CD4-positive, alpha-beta memory T cell (primary cell): Measurements from ENCODE around the gene EPC1. TPM values are rescaled to one million over a fixed set of nuclear protein-coding genes. Genes with fewer than 3 reads are reported as not detected.

Experiments
- CTCF ChIA-PET: fragments of 350-600 bp; sonication (Branson Sonifier 250); formaldehyde crosslinking; loops from one replicate; lab custom pipeline; 2021; ENCODE audit warnings: inconsistent platforms; ENCODE audit not compliant: partially characterized antibody; lab: Charles Lee
- POLR2A ChIA-PET: fragments of 350-600 bp; sonication (Branson Sonifier 250); formaldehyde crosslinking; loops from one replicate; lab custom pipeline; 2021; ENCODE audit not compliant: partially characterized antibody; lab: Charles Lee
- DNase-seq, 5 donors: peaks; one replicate each; pipeline versions ENCODE4 v3.0.0 to v3.0.0-alpha.2; 2020 to 2022; ENCODE audit warnings: mixed read lengths in 1 of 5
- H3K27ac ChIP-seq: one replicate; pipeline ENCODE4 v1.7.0; 2013; ENCODE audit warnings: low read depth, low read length
- H3K27me3 ChIP-seq: 2 replicates; pipeline ENCODE4 v1.7.0; 2013; ENCODE audit warnings: mild to moderate bottlenecking, low read length, moderate library complexity; ENCODE audit not compliant: insufficient read depth
- H3K36me3 ChIP-seq: 2 replicates; pipeline ENCODE4 v1.7.0; 2013; ENCODE audit warnings: mild to moderate bottlenecking, low read length, moderate library complexity; ENCODE audit not compliant: insufficient read depth
- H3K4me1 ChIP-seq: 2 replicates; pipeline ENCODE4 v1.7.0; 2013; ENCODE audit warnings: mild to moderate bottlenecking, low read length, moderate library complexity; ENCODE audit not compliant: insufficient read depth
- H3K4me3 ChIP-seq, 2 donors: one replicate each; pipeline ENCODE4 v1.7.0; 2013; ENCODE audit warnings: low read length in 2 of 2, mild to moderate bottlenecking in 1 of 2
- H3K9me3 ChIP-seq, 2 donors: one replicate each; pipeline ENCODE4 v1.7.0; 2013; ENCODE audit warnings: low read length in 2 of 2, control low read depth in 1 of 2; ENCODE audit not compliant: control insufficient read depth in 1 of 2
- H3K27ac Mint-ChIP-seq, 7 donors: one replicate each; pipeline ENCODE4 v1.8.0; 2020 to 2021; ENCODE audit warnings: mixed read lengths in 7 of 7, mild to moderate bottlenecking in 6 of 7, inconsistent platforms in 3 of 7, moderate library complexity in 3 of 7
- H3K27me3 Mint-ChIP-seq, 2 donors: one replicate each; pipeline ENCODE4 v1.8.0; 2020 to 2021; ENCODE audit warnings: mixed read lengths in 2 of 2
- H3K36me3 Mint-ChIP-seq, 2 donors: one replicate each; pipeline ENCODE4 v1.8.0; 2020 to 2021; ENCODE audit warnings: mixed read lengths in 2 of 2, inconsistent platforms in 1 of 2, mild to moderate bottlenecking in 1 of 2
- H3K4me1 Mint-ChIP-seq, 4 donors: one replicate each; pipeline ENCODE4 v1.8.0; 2020 to 2021; ENCODE audit warnings: mixed read lengths in 4 of 4, mild to moderate bottlenecking in 1 of 4
- H3K4me3 Mint-ChIP-seq, 8 donors: one replicate each; pipeline ENCODE4 v1.8.0; 2020 to 2021; ENCODE audit warnings: mixed read lengths in 8 of 8, mild to moderate bottlenecking in 7 of 8, moderate library complexity in 6 of 8, inconsistent platforms in 3 of 8
- H3K9me3 Mint-ChIP-seq, 8 donors: one replicate each; pipeline ENCODE4 v1.8.0; 2020 to 2021; ENCODE audit warnings: mixed read lengths in 8 of 8, mild to moderate bottlenecking in 5 of 8, inconsistent platforms in 3 of 8, moderate library complexity in 1 of 8
- intact Hi-C: fragments of 100-400 bp; cut with micrococcal nuclease; formaldehyde crosslinking; loops from one replicate; pipeline ENCODE4 v1.15.1; 2023
- polyA plus RNA-seq, 2 donors: library from polyadenylated mRNA; unstranded; fragments of 300-500 nt; fragmentation: Illumina TruSeq; gene quantifications; one replicate each; pipeline ENCODE4 v1.2.3, GENCODE V29; 2021
- total RNA-seq, 2 experiments: library from RNA; stranded (reverse); gene quantifications; one replicate each; pipeline ENCODE4 v1.2.3, GENCODE V29; 2021

Gene EPC1
- total and polyA plus RNA-seq, 4 experiments from 2014 or later = 46.0 to 112 (median 81.2) TPM

GRCh38 chr10:32266566-32266965 is 80.4 kb downstream of the EPC1 start:
- H3K27me3 Mint-ChIP-seq = no peaks in the 10 kb centered on the region
- intact Hi-C loops = no loop called here
- POLR2A ChIA-PET = interaction anchor here (1.0 to 1.6 kb wide), 2 partner anchors 13 to 80 kb away, joined by 3 to 7 read pairs; no protein-coding TSS in a partner anchor
- H3K27ac Mint-ChIP-seq = peak overlapping the region in 4 of 7 donors; percentile 11 to 57 (median 34)
- no peaks in the 10 kb centered on the region for H3K4me1 ChIP-seq
- H3K27me3 ChIP-seq = no peaks in the 10 kb centered on the region
- peaks cover 40% of the 10 kb centered on the region for H3K36me3 ChIP-seq
- no peak overlapping the region for H3K27ac ChIP-seq
- H3K4me3 Mint-ChIP-seq = no peak overlapping the region
- H3K36me3 Mint-ChIP-seq = peaks cover 39 to 41% of the 10 kb centered on the region in 2 donors
- no peaks in the 10 kb centered on the region for H3K9me3 Mint-ChIP-seq
- CTCF ChIA-PET = interaction anchor here (1.1 kb wide), 1 partner anchor 11 kb away, joined by 3 read pairs; no protein-coding TSS in a partner anchor
- no peak for DNase-seq
- no peaks in the 10 kb centered on the region for H3K9me3 ChIP-seq
- no peak overlapping the region for H3K4me3 ChIP-seq
- H3K4me1 Mint-ChIP-seq = peaks cover 2 to 14% (median 7%) of the 10 kb centered on the region in 4 donors

DNA sequence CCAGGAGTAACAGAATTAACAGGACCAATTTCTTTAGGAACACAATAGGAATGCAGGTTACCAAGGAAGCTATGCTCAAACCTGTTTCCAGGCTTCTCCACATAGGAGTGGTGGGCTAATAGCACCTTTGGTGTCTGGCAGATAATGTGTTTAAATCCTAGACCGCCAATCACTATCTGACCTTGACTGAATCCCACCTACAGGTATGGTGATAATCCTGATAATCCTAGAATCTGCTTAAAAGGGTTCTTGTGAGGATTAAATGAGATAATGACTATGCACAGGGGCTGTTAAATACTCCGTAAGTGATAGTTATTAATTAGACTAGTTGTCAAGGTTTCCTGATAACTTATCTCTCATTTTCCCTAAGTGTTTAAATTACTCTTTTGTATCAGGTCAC is 81.2 kb downstream of the EPC1 start:
- no peaks in the 10 kb centered on the region for H3K4me1 ChIP-seq
- H3K4me3 Mint-ChIP-seq = no peak overlapping the region
- H3K36me3 ChIP-seq = peaks cover 32% of the 10 kb centered on the region
- H3K4me3 ChIP-seq = no peak overlapping the region
- H3K27ac Mint-ChIP-seq = peak overlapping the region in 1 of 7 donors; percentile 36
- H3K9me3 ChIP-seq = no peaks in the 10 kb centered on the region
- peaks cover 33% of the 10 kb centered on the region in 2 donors for H3K36me3 Mint-ChIP-seq
- intact Hi-C loops = no loop called here
- ChIA-PET POLR2A (interaction anchor here (1.5 to 1.6 kb wide), 2 partner anchors 70 to 80 kb away, joined by 4 to 7 read pairs; no protein-coding TSS in a partner anchor), CTCF (no interaction called here)
- peaks cover 2 to 14% (median 7%) of the 10 kb centered on the region in 4 donors for H3K4me1 Mint-ChIP-seq
- H3K9me3 Mint-ChIP-seq = no peaks in the 10 kb centered on the region
- no peak for DNase-seq
- no peaks in the 10 kb centered on the region for H3K27me3 ChIP-seq
- no peaks in the 10 kb centered on the region for H3K27me3 Mint-ChIP-seq
- H3K27ac ChIP-seq = no peak overlapping the region

- H3K27me3 ChIP-seq = no peaks in the 10 kb centered on the region
- Mint-ChIP-seq H3K36me3 (peaks cover 11 to 15% of the 10 kb centered on the region in 2 donors), H3K27ac (no peak overlapping the region), H3K4me3 (no peak overlapping the region), H3K27me3 (no peaks in the 10 kb centered on the region), H3K4me1 (peaks cover 0 to 7% (median 4%) of the 10 kb centered on the region in 4 donors), H3K9me3 (no peaks in the 10 kb centered on the region)
- H3K36me3 ChIP-seq = peaks cover 9% of the 10 kb centered on the region
- no peaks in the 10 kb centered on the region for H3K4me1 ChIP-seq
- no peak overlapping the region for H3K4me3 ChIP-seq
- H3K27ac ChIP-seq = no peak overlapping the region
- POLR2A ChIA-PET = interaction anchor here (1.4 to 1.9 kb wide), 2 partner anchors 22 to 83 kb away, joined by 4 to 6 read pairs; no protein-coding TSS in a partner anchor
- CTCF ChIA-PET = interaction anchor here (1.1 to 1.6 kb wide), 2 partner anchors 11 to 82 kb away, joined by 3 to 4 read pairs; no protein-coding TSS in a partner anchor
- no peak for DNase-seq
- H3K9me3 ChIP-seq = no peaks in the 10 kb centered on the region
- intact Hi-C loops = no loop called here
These were observed 83.7 kb downstream of the EPC1 start for GRCh38 chr10:32263300-32263699.

DNA sequence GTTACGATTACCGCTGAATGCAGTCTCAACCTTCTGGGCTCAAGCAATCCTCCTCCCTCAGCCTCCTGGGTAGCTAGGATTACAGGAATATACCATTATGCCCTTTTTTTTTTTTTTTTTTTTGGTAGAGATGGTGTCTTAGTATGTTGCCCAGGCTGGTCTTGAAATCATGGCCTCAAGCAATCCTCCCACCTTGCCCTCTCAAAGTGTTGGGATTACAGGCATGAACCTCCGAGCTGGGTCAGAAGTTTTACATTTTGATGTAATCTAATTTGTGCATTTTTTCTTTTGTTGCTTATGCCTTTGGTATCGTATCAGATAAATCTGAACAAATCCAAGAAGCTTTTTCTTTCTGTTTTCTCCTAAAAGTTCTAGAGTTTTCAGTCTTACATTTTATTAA is 87.4 kb downstream of the EPC1 start:
- ChIA-PET CTCF (interaction anchor here (0.7 to 9.6 kb wide), 6 partner anchors 8 to 459 kb away, joined by 3 to 109 read pairs (median 3); no protein-coding TSS in a partner anchor), POLR2A (interaction anchor here (1.1 to 2.1 kb wide), 2 partner anchors 86 to 108 kb away, joined by 3 to 11 read pairs; no protein-coding TSS in a partner anchor)
- intact Hi-C loops = loop anchor here (5.0 to 10.0 kb wide), 4 partner anchors 67 to 895 kb away; partner anchors contain the start of gene CCDC7
- Histone ChIP-seq H3K27me3 (no peaks in the 10 kb centered on the region), H3K36me3 (no peaks in the 10 kb centered on the region), H3K4me3 (no peak overlapping the region), H3K4me1 (peaks cover 7% of the 10 kb centered on the region), H3K9me3 (no peaks in the 10 kb centered on the region), H3K27ac (no peak overlapping the region)
- no peak for DNase-seq
- Mint-ChIP-seq H3K4me1 (peaks cover 6 to 13% (median 7%) of the 10 kb centered on the region in 4 donors), H3K9me3 (no peaks in the 10 kb centered on the region), H3K4me3 (no peak overlapping the region), H3K27ac (no peak overlapping the region), H3K36me3 (no peaks in the 10 kb centered on the region), H3K27me3 (no peaks in the 10 kb centered on the region)

DNA sequence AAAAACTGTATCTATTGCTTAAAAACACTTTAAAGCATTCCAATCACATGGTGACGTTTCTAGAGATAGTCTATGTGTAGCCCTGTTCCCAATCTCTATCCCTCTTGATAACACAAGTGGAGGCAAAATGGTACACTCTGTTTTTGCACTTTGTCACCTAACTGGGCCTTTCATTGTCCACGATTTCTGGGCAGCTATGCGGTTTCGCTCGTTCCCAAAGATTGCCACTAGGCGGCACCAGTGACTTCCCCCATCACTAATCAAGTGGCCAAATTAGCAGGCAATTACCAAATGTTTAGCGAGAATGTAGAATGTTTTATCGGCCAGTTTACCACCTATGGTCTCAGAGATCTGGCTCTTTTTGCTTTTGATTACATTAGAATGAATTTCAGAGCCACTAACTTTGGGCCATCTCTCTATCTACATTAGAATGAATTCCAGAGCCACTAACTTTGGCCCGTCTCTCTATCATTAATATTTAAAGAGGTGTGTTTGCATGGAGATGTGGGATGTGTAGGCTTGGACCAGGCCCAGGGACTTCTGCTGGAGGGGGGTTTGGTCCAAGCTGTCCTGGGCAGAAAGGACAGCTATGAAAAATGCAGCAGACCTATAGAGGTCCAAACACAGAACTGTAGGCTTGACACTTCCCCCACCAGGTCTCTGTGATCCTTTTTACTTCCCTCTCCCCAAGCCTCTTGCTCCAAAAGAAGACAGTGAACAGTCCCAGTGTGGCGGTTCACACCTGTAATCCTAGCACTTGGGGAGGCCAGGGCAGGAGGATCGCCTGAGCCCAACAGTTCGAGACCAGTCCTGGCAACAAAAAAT is 90.1 kb downstream of the EPC1 start:
- Histone ChIP-seq H3K4me3 (no peak overlapping the region), H3K27ac (no peak overlapping the region), H3K4me1 (peaks cover 7% of the 10 kb centered on the region), H3K9me3 (no peaks in the 10 kb centered on the region), H3K36me3 (no peaks in the 10 kb centered on the region), H3K27me3 (no peaks in the 10 kb centered on the region)
- Mint-ChIP-seq H3K27me3 (no peaks in the 10 kb centered on the region), H3K4me1 (peaks cover 5 to 10% (median 7%) of the 10 kb centered on the region in 4 donors), H3K9me3 (no peaks in the 10 kb centered on the region), H3K36me3 (no peaks in the 10 kb centered on the region), H3K27ac (peak overlapping the region in 1 of 7 donors; percentile 46), H3K4me3 (peak overlapping the region in 3 of 8 donors; percentile 5 to 44 (median 20))
- intact Hi-C loops = loop anchor here (1.0 to 10.0 kb wide), 6 partner anchors 65 to 898 kb away; partner anchors contain the start of gene CCDC7
- POLR2A ChIA-PET = interaction anchor here (0.9 to 2.1 kb wide), 5 partner anchors 89 to 189 kb away, joined by 3 to 13 read pairs (median 3); partner anchors contain the start of gene CCDC7
- peak; percentile 62 to 67 (median 66) for DNase-seq
- CTCF ChIA-PET = interaction anchor here (0.7 to 9.6 kb wide), 22 partner anchors 10 to 202 kb away, joined by 3 to 109 read pairs (median 4); partner anchors contain the start of gene CCDC7

- ChIA-PET CTCF (interaction anchor here (0.9 to 9.6 kb wide), 4 partner anchors 91 to 115 kb away, joined by 3 to 109 read pairs (median 4); no protein-coding TSS in a partner anchor), POLR2A (interaction anchor here (0.8 to 1.7 kb wide), 3 partner anchors 92 to 191 kb away, joined by 3 to 6 read pairs (median 3); no protein-coding TSS in a partner anchor)
- H3K36me3 ChIP-seq = no peaks in the 10 kb centered on the region
- H3K4me1 ChIP-seq = peaks cover 7% of the 10 kb centered on the region
- H3K27ac Mint-ChIP-seq = no peak overlapping the region
- H3K9me3 ChIP-seq = no peaks in the 10 kb centered on the region
- H3K27me3 ChIP-seq = no peaks in the 10 kb centered on the region
- peaks cover 6 to 17% (median 10%) of the 10 kb centered on the region in 4 donors for H3K4me1 Mint-ChIP-seq
- no peaks in the 10 kb centered on the region for H3K36me3 Mint-ChIP-seq
- H3K27me3 Mint-ChIP-seq = no peaks in the 10 kb centered on the region
- intact Hi-C loops = loop anchor here (10.0 kb wide), 2 partner anchors 751 to 901 kb away; no protein-coding TSS in a partner anchor
- H3K4me3 Mint-ChIP-seq = no peak overlapping the region
- DNase-seq = no peak
- H3K9me3 Mint-ChIP-seq = no peaks in the 10 kb centered on the region
- no peak overlapping the region for H3K4me3 ChIP-seq
- H3K27ac ChIP-seq = no peak overlapping the region
These were observed 93.1 kb downstream of the EPC1 start for GRCh38 chr10:32253821-32254220.
